Smooth muscle cell (in vitro differentiated cells): ENCODE measurements around the gene OTOA. TPM values are rescaled to one million over a fixed set of nuclear protein-coding genes. Genes with fewer than 3 reads are reported as not detected.

Experiments used
- DNase-seq: peaks from one replicate; lab custom pipeline; 2025; ENCODE audit not compliant: unreplicated experiment; lab: John Stamatoyannopoulos, UW
- H2AFZ ChIP-seq: fragments of 200-600 bp; sonication (generic); 2 replicates; pipeline ENCODE4 v1.6.0; 2016; ENCODE audit warnings: antibody characterized with exemption, low read depth, mild to moderate bottlenecking
- H3F3A ChIP-seq: fragments of 200-600 bp; sonication (generic); 2 replicates; pipeline ENCODE4 v1.6.0; 2017; ENCODE audit warnings: antibody characterized with exemption, low read depth
- H3K27ac ChIP-seq: fragments of 200-600 bp; sonication (generic); 2 replicates; pipeline ENCODE4 v1.5.1; 2016; ENCODE audit warnings: low read depth, mild to moderate bottlenecking
- H3K27me3 ChIP-seq: fragments of 200-600 bp; sonication (generic); 2 replicates; pipeline ENCODE4 v1.6.1; 2016; ENCODE audit warnings: low read depth, mild to moderate bottlenecking
- H3K36me3 ChIP-seq: fragments of 200-600 bp; sonication (generic); 2 replicates; pipeline ENCODE4 v1.5.1; 2016; ENCODE audit warnings: low read depth
- H3K4me1 ChIP-seq: fragments of 200-600 bp; sonication (generic); 2 replicates; pipeline ENCODE4 v1.5.1; 2016; ENCODE audit warnings: low read depth
- H3K4me2 ChIP-seq: fragments of 200-600 bp; sonication (generic); 2 replicates; pipeline ENCODE4 v1.6.0; 2016; ENCODE audit warnings: mild to moderate bottlenecking
- H3K4me3 ChIP-seq: fragments of 200-600 bp; sonication (generic); 2 replicates; pipeline ENCODE4 v1.5.1; 2016; ENCODE audit warnings: mild to moderate bottlenecking
- H3K79me2 ChIP-seq: fragments of 200-600 bp; sonication (generic); 2 replicates; pipeline ENCODE4 v1.6.0; 2016; ENCODE audit warnings: low read depth, mild to moderate bottlenecking
- H3K9ac ChIP-seq: fragments of 200-600 bp; sonication (generic); 2 replicates; pipeline ENCODE4 v1.6.0; 2016; ENCODE audit warnings: low read depth
- H3K9me3 ChIP-seq: fragments of 200-600 bp; sonication (generic); replicated peaks from 2 replicates; pipeline ENCODE4 v1.5.1; 2016; ENCODE audit warnings: low read depth
- H4K20me1 ChIP-seq: fragments of 200-600 bp; sonication (generic); 2 replicates; pipeline ENCODE4 v1.6.0; 2016; ENCODE audit warnings: low read depth
- CTCF ChIP-seq: fragments of 200-600 bp; sonication (generic); IDR thresholded peaks from 2 replicates; pipeline ENCODE4 v1.5.1; 2017; ENCODE audit warnings: borderline replicate concordance, mild to moderate bottlenecking, antibody characterized with exemption; ENCODE audit not compliant: insufficient read depth, poor library complexity, severe bottlenecking
- WGBS: methylation state at CpG from one replicate; pipeline ENCODE4 v1.1.7; 2016; ENCODE audit warnings: low lambda C conversion rate; 5-methylcytosine and 5-hydroxymethylcytosine counted together
- polyA plus RNA-seq: library from polyadenylated mRNA; unstranded; fragments of >200 nt; fragmentation: Nextera tagmentation; extraction: Ambion mirVana; gene quantifications from 2 replicates; pipeline ENCODE4 v1.2.1, GENCODE V29; 2016
- total RNA-seq: library from RNA; depleted of rRNA; stranded (reverse); fragments of >200 nt; gene quantifications from 2 replicates; pipeline ENCODE4 v1.2.3, GENCODE V29; 2014

Gene OTOA
- total and polyA plus RNA-seq, 2 experiments from 2014 or later, result not detected

GRCh38 chr16:21619765-21620425, 43.9 kb upstream of the OTOA start:
- Histone ChIP-seq H3F3A (peaks cover 5% of the 10 kb centered on the region), H3K4me3 (no peak overlapping the region), H3K27ac (no peak overlapping the region), H4K20me1 (peaks cover 55% of the 10 kb centered on the region), H3K4me1 (no peaks in the 10 kb centered on the region), H3K9me3 (no peaks in the 10 kb centered on the region), H3K9ac (no peak overlapping the region), H3K79me2 (peaks cover 80% of the 10 kb centered on the region), H3K27me3 (no peaks in the 10 kb centered on the region), H3K36me3 (no peaks in the 10 kb centered on the region), H2AFZ (no peak overlapping the region), H3K4me2 (no peak overlapping the region)
- no peak for DNase-seq
- TF ChIP-seq CTCF, result no peak
- WGBS, result 58% methylated on average over 4 of the region's 4 CpGs

DNA sequence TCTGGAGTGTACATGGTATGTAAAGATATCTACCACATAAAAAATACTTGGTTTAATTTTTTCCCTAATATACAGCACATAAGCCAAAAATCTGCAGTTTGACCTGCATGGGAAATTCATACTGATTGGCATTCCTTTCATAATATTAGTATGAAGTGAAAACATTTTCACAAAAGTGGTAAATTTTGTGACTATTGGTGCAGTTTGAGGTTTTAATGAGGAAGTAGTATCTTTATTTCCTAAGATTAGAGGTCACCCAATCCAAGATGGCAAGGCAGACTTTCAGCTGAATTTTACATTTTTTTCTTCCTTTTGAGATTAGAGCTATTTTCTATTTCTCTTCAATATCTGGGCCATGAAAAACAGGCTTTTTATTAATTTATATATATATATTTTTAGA, 43.2 kb upstream of the OTOA start:
- Histone ChIP-seq H3K27ac (no peak overlapping the region), H3K9ac (no peak overlapping the region), H3K4me1 (no peaks in the 10 kb centered on the region), H3K27me3 (no peaks in the 10 kb centered on the region), H2AFZ (no peak overlapping the region), H3K9me3 (no peaks in the 10 kb centered on the region), H3K36me3 (no peaks in the 10 kb centered on the region), H3K4me2 (no peak overlapping the region), H3F3A (peaks cover 9% of the 10 kb centered on the region), H4K20me1 (peaks cover 48% of the 10 kb centered on the region), H3K4me3 (no peak overlapping the region), H3K79me2 (peaks cover 73% of the 10 kb centered on the region)
- no peak for DNase-seq
- no peak for TF ChIP-seq CTCF

- peaks cover 54% of the 10 kb centered on the region for H3K79me2 ChIP-seq
- WGBS, result 97% methylated on average over 1 of the region's 1 CpG
- H3K27me3 ChIP-seq, result no peaks in the 10 kb centered on the region
- no peak overlapping the region for H3K27ac ChIP-seq
- peaks cover 19% of the 10 kb centered on the region for H3F3A ChIP-seq
- no peaks in the 10 kb centered on the region for H3K9me3 ChIP-seq
- no peak overlapping the region for H3K9ac ChIP-seq
- H3K4me2 ChIP-seq, result no peak overlapping the region
- H2AFZ ChIP-seq, result no peak overlapping the region
- DNase-seq, result no peak
- peaks cover 31% of the 10 kb centered on the region for H4K20me1 ChIP-seq
- no peak overlapping the region for H3K4me3 ChIP-seq
- no peaks in the 10 kb centered on the region for H3K36me3 ChIP-seq
- peaks cover 6% of the 10 kb centered on the region for H3K4me1 ChIP-seq
- no peak for TF ChIP-seq CTCF
Measured at GRCh38 chr16:21622545-21622944, 41.2 kb upstream of the OTOA start.

DNA sequence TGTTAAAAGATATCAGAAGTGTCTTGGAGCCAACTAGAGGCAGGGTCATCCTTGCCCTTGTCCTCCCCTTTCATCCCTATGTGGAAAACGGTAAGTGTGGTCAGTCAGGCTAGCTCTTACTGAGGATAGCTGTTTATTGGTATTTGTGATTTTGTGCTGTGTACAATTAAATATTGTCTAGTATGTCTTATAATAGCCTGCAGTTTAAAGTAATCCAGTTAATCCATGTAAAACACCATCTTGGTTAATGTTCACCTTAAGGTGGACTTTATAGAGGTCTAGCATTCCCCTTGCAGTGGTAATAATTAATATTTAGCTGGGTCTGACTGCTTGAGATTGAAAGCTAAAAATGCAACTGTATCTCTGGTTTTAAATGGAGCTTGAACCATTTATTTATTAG, 38.7 kb upstream of the OTOA start:
- no peak overlapping the region for H2AFZ ChIP-seq

More for the DNA sequence above, 38.7 kb upstream of the OTOA start:
- Histone ChIP-seq H3K36me3 (peaks cover 3% of the 10 kb centered on the region), H3K9me3 (no peaks in the 10 kb centered on the region), H3K9ac (no peak overlapping the region), H3K27ac (peak overlapping the region; percentile 96), H3K79me2 (peaks cover 29% of the 10 kb centered on the region), H3K4me3 (no peak overlapping the region), H3F3A (peaks cover 23% of the 10 kb centered on the region), H3K4me1 (peaks cover 6% of the 10 kb centered on the region), H4K20me1 (peaks cover 15% of the 10 kb centered on the region), H3K27me3 (no peaks in the 10 kb centered on the region), H3K4me2 (no peak overlapping the region)
- no peak for TF ChIP-seq CTCF
- DNase-seq, result no peak
- WGBS, result 71% methylated on average over 1 of the region's 1 CpG
